Left kidney (tissue), 8 donors: Measurements from ENCODE around the gene ASF1B. TPM values are rescaled to one million over a fixed set of nuclear protein-coding genes. Genes with fewer than 3 reads are reported as not detected.
"Not testable (repeated sequence)": the region's sequence is repeated elsewhere in the genome, so short reads cannot be mapped to it uniquely, and the experiment has no call there.

Experiments used
- DNase-seq: peaks from one replicate; pipeline ENCODE4 v3.0.0-alpha.2; 2013
- long read RNA-seq, 8 donors: transcript quantifications; one replicate each; lab custom pipeline, GENCODE V29; 2026
- polyA plus RNA-seq: library from polyadenylated mRNA; unstranded; fragments of 120-200 nt; gene quantifications from one replicate; pipeline ENCODE4 v1.2.1, GENCODE V29; 2013; ENCODE audit not compliant: insufficient read length

The ASF1B gene
- polyA plus RNA-seq, result 21.9 TPM
- long read RNA-seq, donor 1, transcript ASF1B-201 (4 exons, 2,059 nt), result major isoform, 14 of 14 reads
- long read RNA-seq, donor 1, partial matches to known transcripts, result 0 of 14 reads
- long read RNA-seq, donor 1, other reads (novel, unspliced or antisense), result 0 of 14 reads
- long read RNA-seq, donor 2, transcript ASF1B-201 (4 exons, 2,059 nt), result major isoform, 12 of 13 reads
- long read RNA-seq, donor 2, partial matches to known transcripts, result 0 of 13 reads
- long read RNA-seq, donor 2, other reads (novel, unspliced or antisense), result 0 of 13 reads
- long read RNA-seq, donor 3, transcript ASF1B-201 (4 exons, 2,059 nt), result major isoform, 10 of 11 reads
- long read RNA-seq, donor 3, partial matches to known transcripts, result 0 of 11 reads
- long read RNA-seq, donor 3, other reads (novel, unspliced or antisense), result 0 of 11 reads
- long read RNA-seq, donor 4, result 0 reads
- long read RNA-seq, donor 5, transcript ASF1B-201 (4 exons, 2,059 nt), result major isoform, 15 of 15 reads
- long read RNA-seq, donor 5, partial matches to known transcripts, result 0 of 15 reads
- long read RNA-seq, donor 5, other reads (novel, unspliced or antisense), result 0 of 15 reads
- long read RNA-seq, donor 6, transcript ASF1B-201 (4 exons, 2,059 nt), result major isoform, 19 of 21 reads
- long read RNA-seq, donor 6, partial matches to known transcripts, result 0 of 21 reads
- long read RNA-seq, donor 6, other reads (novel, unspliced or antisense), result 0 of 21 reads
- long read RNA-seq, donor 7, transcript ASF1B-201 (4 exons, 2,059 nt), result major isoform, 14 of 14 reads
- long read RNA-seq, donor 7, partial matches to known transcripts, result 0 of 14 reads
- long read RNA-seq, donor 7, other reads (novel, unspliced or antisense), result 0 of 14 reads
- long read RNA-seq, donor 8, transcript ASF1B-201 (4 exons, 2,059 nt), result major isoform, 6 of 6 reads
- long read RNA-seq, donor 8, partial matches to known transcripts, result 0 of 6 reads
- long read RNA-seq, donor 8, other reads (novel, unspliced or antisense), result 0 of 6 reads

DNA sequence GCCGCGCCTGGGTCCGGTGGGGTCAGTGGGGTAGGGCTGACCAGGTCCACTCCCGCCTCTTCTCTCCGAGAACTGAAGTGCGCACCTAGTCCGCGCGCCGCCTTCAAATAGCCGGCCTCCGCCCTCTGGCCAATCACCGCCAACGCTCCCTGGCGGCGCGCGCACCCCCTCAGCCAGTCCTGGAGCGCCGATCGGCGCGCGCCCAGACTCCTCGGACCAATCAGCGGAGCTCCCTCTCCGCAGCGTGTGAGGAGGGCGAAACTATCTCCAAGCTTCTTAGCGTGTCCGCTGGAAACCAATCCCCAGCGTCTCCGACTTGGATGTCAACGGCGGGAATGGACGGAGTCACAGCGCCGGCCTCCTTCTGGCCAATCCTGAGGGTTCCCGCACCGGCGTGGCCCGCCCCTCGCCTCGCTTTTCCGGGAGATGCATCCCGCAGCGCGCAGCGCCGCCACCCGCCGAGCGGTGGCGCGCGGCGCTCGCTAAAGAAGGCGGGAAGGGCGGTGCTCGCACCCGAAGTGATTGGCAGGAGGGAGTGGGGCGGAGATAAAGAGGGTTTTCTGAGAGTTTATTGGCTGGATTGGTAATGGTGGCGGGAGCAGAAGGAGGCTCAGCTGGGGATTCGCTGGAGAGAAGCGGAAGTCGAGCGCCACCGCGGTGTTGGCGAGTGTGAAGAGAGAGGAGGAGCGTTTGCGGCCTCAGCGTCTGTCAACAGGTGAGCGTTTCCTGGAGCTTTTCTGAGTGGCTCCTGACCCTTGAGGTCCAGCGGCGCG, at the start of gene ASF1B:
Gene ASF1B, minus strand, starts transcription at position 81 of the 773 bp plus-strand sequence. CDS start 133 bp downstream, outside the sequence.
- peak; percentile 99 for DNase-seq

GRCh38 chr19:14185691-14186090, 49.3 kb upstream of the ASF1B start:
- DNase-seq, result not testable (repeated sequence)

DNA sequence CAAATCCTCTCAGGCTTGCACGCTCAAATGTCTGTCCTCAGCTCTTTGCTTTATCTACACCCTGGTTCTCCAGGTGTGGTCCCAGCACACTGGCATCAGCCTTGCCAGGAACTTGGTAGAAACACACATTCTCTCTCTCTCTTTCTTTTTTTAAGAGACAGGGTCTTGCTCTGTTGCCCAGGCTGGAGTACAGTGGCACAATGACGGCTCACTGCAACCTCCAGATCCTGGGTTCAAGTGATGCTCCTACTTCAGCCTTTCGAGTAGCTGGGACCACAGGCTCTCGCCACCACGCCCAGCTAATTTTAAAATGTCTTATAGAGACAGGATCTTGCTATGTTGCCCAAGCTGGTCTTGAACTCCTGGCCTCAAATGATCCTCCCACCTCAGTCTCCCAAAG, 48.8 kb upstream of the ASF1B start:
- DNase-seq, result no peak

- DNase-seq, result no peak
Observed at GRCh38 chr19:14183741-14184350, 47.5 kb upstream of the ASF1B start.

GRCh38 chr19:14182476-14182875, 46.1 kb upstream of the ASF1B start:
- no peak for DNase-seq

GRCh38 chr19:14181906-14182305, 45.5 kb upstream of the ASF1B start:
- no peak for DNase-seq

- DNase-seq, result not testable (repeated sequence)
Observed at GRCh38 chr19:14181199-14181598, 44.8 kb upstream of the ASF1B start.

- no peak for DNase-seq
Observed at GRCh38 chr19:14177496-14178074, 41.2 kb upstream of the ASF1B start.

- no peak for DNase-seq
Observed at GRCh38 chr19:14175351-14175792, 39.0 kb upstream of the ASF1B start.

- DNase-seq, result no peak
Observed at GRCh38 chr19:14174883-14175282, 38.5 kb upstream of the ASF1B start.

DNA sequence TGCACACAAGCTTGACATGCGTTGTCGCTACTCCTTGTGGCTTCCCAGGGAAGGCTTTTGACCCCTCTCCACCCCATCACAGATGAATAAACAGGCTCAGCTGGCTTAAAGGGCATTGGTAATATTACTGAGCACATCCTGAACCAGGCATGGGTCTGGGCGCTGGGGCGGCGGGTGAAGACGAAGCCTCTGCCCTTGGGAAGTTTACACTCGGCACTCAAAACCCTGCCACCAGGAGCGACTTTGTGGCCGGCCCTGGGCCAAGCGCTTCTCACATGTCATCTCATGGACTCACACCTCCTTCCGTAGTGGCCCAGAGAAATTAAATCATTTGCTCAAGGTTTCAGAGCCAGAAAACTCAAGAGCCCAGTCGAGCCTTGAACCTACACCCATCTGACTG, 32.6 kb upstream of the ASF1B start:
- no peak for DNase-seq

DNA sequence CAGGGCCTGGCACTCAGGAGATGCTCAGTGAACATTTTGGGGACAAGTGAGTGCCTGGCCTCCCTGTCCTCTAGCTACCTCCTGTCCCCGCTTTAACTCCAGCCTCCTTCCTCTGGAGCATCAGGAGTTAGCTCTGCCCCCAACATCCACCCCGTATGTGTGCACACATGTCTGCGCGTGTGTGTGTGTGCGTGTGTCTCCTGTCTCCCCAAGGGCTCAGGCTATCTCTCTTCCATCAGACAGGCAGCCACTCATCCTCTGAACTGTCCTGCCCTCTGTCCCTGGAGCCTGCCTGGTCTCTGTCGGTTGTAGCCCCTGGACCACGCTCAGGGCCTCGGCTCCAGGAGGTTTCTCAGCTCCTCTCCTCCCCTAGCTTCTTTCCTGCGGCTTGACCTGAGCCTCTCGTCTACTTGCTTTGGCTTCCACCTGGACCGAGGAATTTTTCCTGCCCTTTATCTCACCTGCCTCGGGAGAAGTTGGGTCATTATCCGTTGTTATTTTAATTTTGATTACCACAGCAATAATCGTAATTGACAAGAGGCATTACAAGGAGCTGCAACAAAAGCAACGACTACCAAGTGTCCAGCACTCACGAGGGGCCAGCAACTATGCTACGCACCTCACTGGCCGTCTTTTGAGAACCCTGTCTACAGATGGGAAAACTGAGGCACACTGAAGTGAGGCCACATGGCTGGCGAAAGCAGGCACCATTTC, 32.0 kb upstream of the ASF1B start:
- no peak for DNase-seq

GRCh38 chr19:14167576-14168138, 31.3 kb upstream of the ASF1B start:
- DNase-seq, result no peak

DNA sequence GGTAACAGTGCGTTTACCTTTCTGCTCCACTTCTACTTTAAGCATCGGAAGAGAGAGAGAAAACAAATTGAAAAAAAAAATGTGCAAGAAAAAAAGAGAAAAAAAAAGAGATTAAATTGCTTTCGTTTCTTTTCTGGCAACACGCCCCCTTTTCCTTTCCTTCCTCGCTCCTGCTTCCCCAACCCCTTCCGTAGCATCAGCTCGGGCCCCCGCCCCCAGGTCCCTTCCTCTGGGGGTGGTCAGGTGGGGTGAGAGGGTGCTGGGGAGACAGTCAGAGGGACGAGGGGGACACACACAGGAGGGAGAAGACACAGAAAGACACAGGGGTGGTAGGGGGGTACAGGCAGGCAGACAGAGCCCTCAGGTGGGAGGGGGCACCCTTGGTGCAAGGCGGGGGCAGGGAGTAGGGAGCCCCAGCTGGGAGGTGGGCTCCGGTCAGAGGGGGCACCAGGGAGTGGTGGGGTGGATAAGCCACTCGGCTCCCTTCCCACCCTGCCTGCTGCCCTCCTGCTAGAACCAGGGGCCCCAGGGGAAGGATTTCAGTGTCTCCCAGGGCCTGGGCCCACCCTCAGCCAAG, 30.7 kb upstream of the ASF1B start:
- DNase-seq, result no peak

- no peak for DNase-seq
Observed at GRCh38 chr19:14165990-14166830, 29.8 kb upstream of the ASF1B start.

DNA sequence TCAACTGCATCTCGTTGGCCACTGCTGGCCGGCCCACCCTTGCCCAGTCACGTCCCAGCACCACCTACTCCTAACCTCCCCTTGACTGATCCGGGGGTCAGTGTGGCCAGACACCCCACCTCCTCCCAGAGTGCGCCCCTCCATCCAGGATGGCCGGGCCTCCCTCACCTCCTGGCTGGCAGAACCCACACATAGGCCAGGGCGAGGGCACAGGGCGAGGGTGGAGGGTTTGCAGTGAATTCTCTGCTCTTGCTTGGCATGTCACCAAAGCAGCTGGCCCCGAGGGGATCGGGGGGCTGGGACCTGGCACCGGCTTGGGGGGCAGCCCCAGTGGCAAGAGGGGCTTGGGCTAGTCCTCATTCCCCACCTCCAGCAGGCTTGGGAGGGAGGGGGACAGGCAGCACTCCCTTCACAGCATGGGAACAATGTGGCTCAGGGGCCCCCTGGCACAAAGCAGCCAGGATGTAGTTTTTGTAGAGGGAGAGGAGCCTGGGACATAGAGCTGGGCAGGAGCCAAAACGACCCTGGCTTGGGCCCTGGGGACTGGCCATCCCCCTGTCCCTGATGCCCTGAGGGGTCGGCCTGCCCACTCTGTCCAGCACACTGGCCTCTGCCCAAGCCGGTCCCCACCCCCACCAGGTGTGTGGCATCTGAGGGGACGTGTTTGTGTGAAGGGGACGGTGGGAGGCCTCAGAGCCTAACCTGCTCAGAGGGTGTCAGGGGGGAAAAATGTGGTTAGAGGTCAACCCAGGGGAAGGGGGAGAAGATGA, 28.5 kb upstream of the ASF1B start:
- no peak for DNase-seq

DNA sequence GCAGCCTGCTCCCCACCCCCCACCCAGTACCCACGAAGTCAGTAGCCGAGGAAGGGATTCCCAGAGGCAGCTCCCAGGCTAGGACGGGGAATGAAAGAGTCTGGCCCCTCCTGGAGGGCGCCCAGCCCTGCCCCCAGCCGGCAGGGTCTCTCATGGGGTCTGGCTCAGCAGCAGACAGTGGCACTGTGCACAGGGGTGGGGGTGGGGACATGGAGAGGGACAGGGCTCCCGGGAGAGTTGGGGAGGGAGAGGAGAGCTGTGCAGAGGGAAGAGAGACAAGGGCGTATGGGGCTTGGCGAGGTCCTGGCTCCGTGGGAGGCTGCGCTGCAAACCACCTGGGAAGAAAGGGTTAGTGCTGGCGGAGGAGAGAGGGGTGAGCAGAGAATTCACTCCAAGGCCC, 27.7 kb upstream of the ASF1B start:
- DNase-seq, result no peak

GRCh38 chr19:14162871-14163297, 26.5 kb upstream of the ASF1B start:
- DNase-seq, result no peak
